PFSK-1 (cell line): ENCODE data around the gene CCDC50.

Source experiments
- FOXP2 ChIP-seq: optimal IDR thresholded peaks from 2 replicates; pipeline ENCODE3; 2011; ENCODE audit warnings: borderline replicate concordance, control low read depth, inconsistent platforms; ENCODE audit not compliant: insufficient read depth; ENCODE audit errors: extremely low read length, extremely low read depth
- POLR2AphosphoS5 ChIP-seq: IDR thresholded peaks from 2 replicates; pipeline ENCODE4 v1.6.1; 2012; ENCODE audit warnings: low read depth, mild to moderate bottlenecking, control low read depth, low read length, moderate library complexity
- SIN3A ChIP-seq: IDR thresholded peaks from 2 replicates; pipeline ENCODE4 v1.6.1; 2012; ENCODE audit warnings: mild to moderate bottlenecking, low read length, moderate library complexity, borderline replicate concordance; ENCODE audit not compliant: insufficient read depth
- TAF1 ChIP-seq: IDR thresholded peaks from 2 replicates; pipeline ENCODE4 v1.6.1; 2012; ENCODE audit warnings: low read length, control low read depth, borderline replicate concordance; ENCODE audit not compliant: insufficient read depth
- TF ChIP-seq, protein P1 (sequence below), 2 experiments: IDR thresholded peaks; 2 replicates each; pipeline versions ENCODE4 v1.6.1 to v1.8.0; 2011 to 2012; ENCODE audit warnings: low read depth in 2 of 2, low read length in 2 of 2, control low read depth in 1 of 2, inconsistent platforms in 1 of 2, mild to moderate bottlenecking in 1 of 2, moderate library complexity in 1 of 2; ENCODE audit not compliant: insufficient read depth in 1 of 2

DNA sequence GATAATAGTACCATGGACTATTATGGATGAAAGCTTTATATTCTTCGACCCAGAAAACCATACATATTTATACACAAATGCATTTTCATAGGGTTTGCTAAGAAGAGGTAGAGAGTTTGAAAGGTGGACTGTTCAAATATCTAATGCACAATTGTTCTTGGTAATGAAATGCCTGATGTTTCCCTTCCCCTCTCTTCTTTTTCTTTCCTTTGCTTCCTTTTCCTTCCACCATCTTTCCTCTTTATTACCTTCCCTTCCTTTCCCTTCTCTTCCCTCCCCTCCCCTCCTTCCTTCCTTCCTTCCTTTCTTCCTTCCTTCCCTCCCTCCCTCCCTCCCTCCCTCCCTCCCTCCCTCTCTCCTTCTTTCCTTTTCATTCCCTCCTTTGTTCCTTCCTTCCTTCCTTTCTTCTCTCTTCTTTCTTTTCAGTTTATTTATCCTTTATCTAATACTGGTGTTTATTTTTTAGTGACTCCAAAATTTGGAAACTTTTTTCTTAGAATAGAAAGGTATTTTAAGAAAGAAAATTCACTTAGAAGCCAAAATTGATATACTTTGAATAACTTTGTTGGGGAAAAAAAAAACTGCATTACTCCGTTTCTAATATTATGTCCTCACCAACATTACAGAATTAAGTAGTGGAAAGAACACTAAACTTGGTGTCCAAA lies 109.1 kb downstream of the CCDC50 start:
- TF ChIP-seq, protein P1, sequence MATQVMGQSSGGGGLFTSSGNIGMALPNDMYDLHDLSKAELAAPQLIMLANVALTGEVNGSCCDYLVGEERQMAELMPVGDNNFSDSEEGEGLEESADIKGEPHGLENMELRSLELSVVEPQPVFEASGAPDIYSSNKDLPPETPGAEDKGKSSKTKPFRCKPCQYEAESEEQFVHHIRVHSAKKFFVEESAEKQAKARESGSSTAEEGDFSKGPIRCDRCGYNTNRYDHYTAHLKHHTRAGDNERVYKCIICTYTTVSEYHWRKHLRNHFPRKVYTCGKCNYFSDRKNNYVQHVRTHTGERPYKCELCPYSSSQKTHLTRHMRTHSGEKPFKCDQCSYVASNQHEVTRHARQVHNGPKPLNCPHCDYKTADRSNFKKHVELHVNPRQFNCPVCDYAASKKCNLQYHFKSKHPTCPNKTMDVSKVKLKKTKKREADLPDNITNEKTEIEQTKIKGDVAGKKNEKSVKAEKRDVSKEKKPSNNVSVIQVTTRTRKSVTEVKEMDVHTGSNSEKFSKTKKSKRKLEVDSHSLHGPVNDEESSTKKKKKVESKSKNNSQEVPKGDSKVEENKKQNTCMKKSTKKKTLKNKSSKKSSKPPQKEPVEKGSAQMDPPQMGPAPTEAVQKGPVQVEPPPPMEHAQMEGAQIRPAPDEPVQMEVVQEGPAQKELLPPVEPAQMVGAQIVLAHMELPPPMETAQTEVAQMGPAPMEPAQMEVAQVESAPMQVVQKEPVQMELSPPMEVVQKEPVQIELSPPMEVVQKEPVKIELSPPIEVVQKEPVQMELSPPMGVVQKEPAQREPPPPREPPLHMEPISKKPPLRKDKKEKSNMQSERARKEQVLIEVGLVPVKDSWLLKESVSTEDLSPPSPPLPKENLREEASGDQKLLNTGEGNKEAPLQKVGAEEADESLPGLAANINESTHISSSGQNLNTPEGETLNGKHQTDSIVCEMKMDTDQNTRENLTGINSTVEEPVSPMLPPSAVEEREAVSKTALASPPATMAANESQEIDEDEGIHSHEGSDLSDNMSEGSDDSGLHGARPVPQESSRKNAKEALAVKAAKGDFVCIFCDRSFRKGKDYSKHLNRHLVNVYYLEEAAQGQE (IDR thresholded peaks at IDR 0.05; ENCODE audit: insufficient read depth in 1 of 2, low read depth in 2 of 2, low read length in 2 of 2): no peak
- TF ChIP-seq POLR2AphosphoS5 (no peak), TAF1 (no peak), FOXP2 (no peak), SIN3A (no peak)
